GM21526 (cell line): ENCODE data around the gene KDM1A.
"Not testable (repeated sequence)": the region's sequence is repeated elsewhere in the genome, so short reads cannot be mapped to it uniquely, and the experiment has no call there.

Experiments
- ATAC-seq: cut with Tn5 transposase; IDR thresholded peaks from one replicate; pipeline ENCODE4 v1.9.1; 2021; ENCODE audit warnings: moderate library complexity; ENCODE audit not compliant: unreplicated experiment, low FRiP score

KDM1A gene

GRCh38 chr1:23010025-23010424 is 9.2 kb upstream of the KDM1A start:
- ATAC-seq = not testable (repeated sequence)

- no peak for ATAC-seq
Observed at GRCh38 chr1:23013657-23014056, 5.6 kb upstream of the KDM1A start.

GRCh38 chr1:23018661-23019093 is 591 bp upstream of the KDM1A start:
- no peak for ATAC-seq

GRCh38 chr1:23019863-23020625 is 776 bp downstream of the KDM1A start:
- ATAC-seq = peak; percentile 22

- no peak for ATAC-seq
Observed at GRCh38 chr1:23020706-23021405, 1.6 kb downstream of the KDM1A start.

GRCh38 chr1:23021834-23022233 is 2.6 kb downstream of the KDM1A start:
- ATAC-seq = no peak

GRCh38 chr1:23023174-23023845 is 4.0 kb downstream of the KDM1A start:
- no peak for ATAC-seq

- no peak for ATAC-seq
Observed at GRCh38 chr1:23026568-23026967, 7.3 kb downstream of the KDM1A start.

GRCh38 chr1:23027352-23027907 is 8.2 kb downstream of the KDM1A start:
- ATAC-seq = no peak

GRCh38 chr1:23029337-23029736 is 10.1 kb downstream of the KDM1A start:
- ATAC-seq = no peak

GRCh38 chr1:23035823-23036452 is 16.7 kb downstream of the KDM1A start:
- no peak for ATAC-seq

GRCh38 chr1:23037081-23037740 is 17.9 kb downstream of the KDM1A start:
- ATAC-seq = no peak

GRCh38 chr1:23039308-23039826 is 20.1 kb downstream of the KDM1A start:
- no peak for ATAC-seq

- no peak for ATAC-seq
Observed at GRCh38 chr1:23040509-23040908, 21.2 kb downstream of the KDM1A start.

GRCh38 chr1:23044035-23044434 is 24.8 kb downstream of the KDM1A start:
- ATAC-seq = no peak

- ATAC-seq = no peak
Observed at GRCh38 chr1:23050201-23050600, 30.9 kb downstream of the KDM1A start.

GRCh38 chr1:23051290-23051909 is 32.1 kb downstream of the KDM1A start:
- ATAC-seq = no peak

GRCh38 chr1:23057301-23057700 is 38.0 kb downstream of the KDM1A start:
- ATAC-seq = no peak

- ATAC-seq = no peak
Observed at GRCh38 chr1:23062271-23062670, 43.0 kb downstream of the KDM1A start.
